DMS 273 (cell line): ENCODE results near the gene TACC3.
A peak's percentile ranks its signal among the peaks of the same experiment; 100 is the strongest.

Source experiments
- DNase-seq: peaks from one replicate; lab custom pipeline; 2025; ENCODE audit not compliant: unreplicated experiment; lab: John Stamatoyannopoulos, UW

TACC3 gene

GRCh38 chr4:1758306-1759121 lies 37.2 kb downstream of the TACC3 start:
- peak; percentile 28 for DNase-seq

GRCh38 chr4:1759170-1759817 lies 38.0 kb downstream of the TACC3 start:
- no peak for DNase-seq

GRCh38 chr4:1759818-1760223 lies 38.5 kb downstream of the TACC3 start:
- no peak for DNase-seq

GRCh38 chr4:1760521-1761071 lies 39.3 kb downstream of the TACC3 start:
- DNase-seq: no peak

GRCh38 chr4:1761130-1761689 lies 39.9 kb downstream of the TACC3 start:
- DNase-seq: no peak

GRCh38 chr4:1762264-1763010 lies 41.1 kb downstream of the TACC3 start:
- no peak for DNase-seq

GRCh38 chr4:1763070-1763549 lies 41.8 kb downstream of the TACC3 start:
- DNase-seq: no peak

- no peak for DNase-seq
Measured at GRCh38 chr4:1763550-1764080, 42.3 kb downstream of the TACC3 start.

- DNase-seq: no peak
Measured at GRCh38 chr4:1764670-1765069, 43.3 kb downstream of the TACC3 start.

- DNase-seq: no peak
Measured at GRCh38 chr4:1765409-1766072, 44.2 kb downstream of the TACC3 start.

GRCh38 chr4:1766106-1767060 lies 45.1 kb downstream of the TACC3 start:
- peak; percentile 27 for DNase-seq

- DNase-seq: peak; percentile 63
Measured at GRCh38 chr4:1767061-1767769, 45.9 kb downstream of the TACC3 start.

GRCh38 chr4:1767770-1768366 lies 46.5 kb downstream of the TACC3 start:
- DNase-seq: peak; percentile 73

GRCh38 chr4:1768367-1769034 lies 47.2 kb downstream of the TACC3 start:
- no peak for DNase-seq

- DNase-seq: no peak
Measured at GRCh38 chr4:1769692-1770091, 48.4 kb downstream of the TACC3 start.

GRCh38 chr4:1770245-1770644 lies 48.9 kb downstream of the TACC3 start:
- peak; percentile 50 for DNase-seq

- DNase-seq: no peak
Measured at GRCh38 chr4:1770791-1771231, 49.5 kb downstream of the TACC3 start.
